Measurements from ENCODE around the gene TLE1. TPM values are rescaled to one million over a fixed set of nuclear protein-coding genes. Genes with fewer than 3 reads are reported as not detected.

The TLE1 gene
- total and polyA plus RNA-seq, 2 of the 4 experiments (the other 2 are of a cell fraction): 36.0 to 51.0 TPM

DNA sequence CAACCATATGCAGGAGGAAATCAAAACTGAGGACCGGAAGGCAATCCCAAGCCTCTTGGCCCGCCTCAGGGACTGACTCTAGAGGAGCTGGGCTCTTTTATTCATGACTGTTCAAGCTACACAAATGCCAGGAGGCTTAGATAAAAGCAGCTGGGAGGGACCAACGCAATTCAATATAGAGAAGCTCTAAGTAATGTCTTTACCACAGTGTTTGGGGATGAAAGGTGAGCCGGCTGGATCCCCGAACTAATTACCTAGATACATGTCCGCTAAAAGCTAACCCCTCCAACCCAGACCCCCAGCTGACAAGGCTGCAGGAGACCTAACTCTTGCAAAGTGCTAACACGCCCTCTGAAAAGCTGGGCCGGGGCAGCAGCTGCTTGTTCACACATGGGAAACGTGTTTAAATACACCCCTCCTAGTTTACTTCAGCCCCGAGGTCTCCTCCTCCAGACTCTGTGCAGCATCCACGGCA is 67.5 kb downstream of the TLE1 start:
- intact Hi-C loops (cut with micrococcal nuclease): no loop called here
- no CpG with 5 or more reads among the region's 11 CpGs for WGBS, 2 experiments (ENCODE audit: extremely low coverage in 2 of 2, insufficient read length in 1 of 2)
- Histone ChIP-seq H2AK9ac (replicated peaks; ENCODE audit: low read depth, low read length, poor library complexity) (no peak overlapping the region), H2BK5ac (ENCODE audit: low read depth, low read length, poor library complexity, severe bottlenecking) (no peak overlapping the region), H3K18ac (ENCODE audit: low read depth, low read length) (no peak overlapping the region), H4K8ac (ENCODE audit: low read depth in 2 of 2, low read length in 2 of 2) (no peak overlapping the region), H3K56ac (ENCODE audit: extremely low read depth, insufficient read depth, low read length) (no peak overlapping the region), H3K9me3 (ENCODE audit: control insufficient read depth, insufficient read depth, low read length) (no peaks in the 10 kb centered on the region), H2BK20ac (ENCODE audit: low read depth, low read length) (no peak overlapping the region), H2BK15ac (ENCODE audit: low read depth, low read length) (no peak overlapping the region), H4K91ac (ENCODE audit: insufficient read depth, low read depth, low read length) (no peak overlapping the region), H3K79me1 (ENCODE audit: low read depth in 1 of 2, low read length in 2 of 2) (peaks cover 10 to 28% of the 10 kb centered on the region in 2 experiments; a peak in 3 of 4 replicates), H3K36me3 (ENCODE audit: control insufficient read depth, insufficient read depth, low read length) (peaks cover 11% of the 10 kb centered on the region), H2BK120ac (ENCODE audit: low read depth, low read length) (no peak overlapping the region), H3K27ac (ENCODE audit: insufficient read depth, low read length) (no peak overlapping the region), H2AK5ac (ENCODE audit: low read depth, low read length) (no peak overlapping the region), H3K4ac (ENCODE audit: low read depth, low read length) (no peak overlapping the region), H3K4me1 (ENCODE audit: control insufficient read depth, insufficient read depth, low read length) (peaks cover 6% of the 10 kb centered on the region), H3K9ac (ENCODE audit: low read depth, low read length) (no peak overlapping the region), H3K9me1 (ENCODE audit: insufficient read depth, low read length) (peaks cover 11% of the 10 kb centered on the region), H3K14ac (replicated peaks; ENCODE audit: low read depth, low read length) (no peak overlapping the region), H3K4me3 (ENCODE audit: insufficient read depth, low read depth, low read length) (no peak overlapping the region), H3K27me3 (ENCODE audit: control insufficient read depth, insufficient read depth, low read length) (no peaks in the 10 kb centered on the region), H2AFZ (replicated peaks; ENCODE audit: low read length, poor library complexity) (no peak overlapping the region), H4K5ac (ENCODE audit: low read depth, low read length) (no peak overlapping the region), H4K20me1 (ENCODE audit: insufficient read depth, low read length) (no peaks in the 10 kb centered on the region; the same call in 1 of the 2 replicates), H3K23ac (ENCODE audit: low read depth, low read length) (no peak overlapping the region), H3K4me2 (ENCODE audit: low read depth, low read length) (no peak overlapping the region)
- ChIA-PET POLR2A (ENCODE audit: unreplicated experiment) (no interaction called here), CTCF (no interaction called here)
- ATAC-seq (ENCODE audit: low read depth) (no peak), DNase-seq (no peak)
- in situ Hi-C loops (cut with MboI; ENCODE audit: low sequenced_read_pairs): no loop called here
- no TSS peak for BruUV-seq (replicated peaks)
- dilution Hi-C loops (cut with HindIII; ENCODE audit: low sequenced_read_pairs, unreplicated experiment): no loop called here
- TF ChIP-seq MXI1 (IDR thresholded peaks at IDR 0.05; ENCODE audit: borderline replicate concordance, low read depth, low read length) (no peak), SMC3 (IDR thresholded peaks at IDR 0.05; ENCODE audit: low read depth, low read length) (no peak), CHD1 (IDR thresholded peaks at IDR 0.05; ENCODE audit: low read depth, low read length) (no peak), BHLHE40 (IDR thresholded peaks at IDR 0.05; ENCODE audit: low read depth, low read length) (no peak)
- TF ChIP-seq, protein P1, sequence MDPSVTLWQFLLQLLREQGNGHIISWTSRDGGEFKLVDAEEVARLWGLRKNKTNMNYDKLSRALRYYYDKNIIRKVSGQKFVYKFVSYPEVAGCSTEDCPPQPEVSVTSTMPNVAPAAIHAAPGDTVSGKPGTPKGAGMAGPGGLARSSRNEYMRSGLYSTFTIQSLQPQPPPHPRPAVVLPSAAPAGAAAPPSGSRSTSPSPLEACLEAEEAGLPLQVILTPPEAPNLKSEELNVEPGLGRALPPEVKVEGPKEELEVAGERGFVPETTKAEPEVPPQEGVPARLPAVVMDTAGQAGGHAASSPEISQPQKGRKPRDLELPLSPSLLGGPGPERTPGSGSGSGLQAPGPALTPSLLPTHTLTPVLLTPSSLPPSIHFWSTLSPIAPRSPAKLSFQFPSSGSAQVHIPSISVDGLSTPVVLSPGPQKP (IDR thresholded peaks at IDR 0.05; ENCODE audit: borderline replicate concordance, low read depth, low read length): no peak

All from IMR-90 (cell line).